K562 (cell line): Measurements from ENCODE around the gene NEDD4. TPM values are rescaled to one million over a fixed set of nuclear protein-coding genes. Genes with fewer than 3 reads are reported as not detected.

Source experiments
- ATAC-seq: fragments of 200-7000 bp; cut with Tn5 transposase; 3 replicates; pipeline ENCODE4 v1.9.1; 2020; ENCODE audit warnings: moderate library complexity
- BruUV-seq: library from RNA; stranded (reverse); fragments of 400-500 nt; replicated peaks from 2 replicates; lab custom pipeline; 2021; lab: Mats Ljungman, UMichigan
- CTCF ChIA-PET: fragments of 300-600 bp; formaldehyde crosslinking; extraction: SDS; loops from one replicate; lab custom pipeline; 2021; ENCODE audit warnings: low intra/inter-chr PET ratio; lab: Yijun Ruan, JAX
- POLR2A ChIA-PET: fragments of 300-600, 350-650 bp; sonication (Branson Sonifier 250); formaldehyde crosslinking; extraction: SDS; loops from one replicate; lab custom pipeline; 2021; ENCODE audit warnings: antibody characterized with exemption, inconsistent platforms; lab: Yijun Ruan, JAX
- DNase-seq, 4 experiments: peaks; one replicate each; pipeline versions ENCODE4 v3.0.0 to v3.0.0-alpha.2; 2011 to 2018; ENCODE audit warnings: low spot score in 3 of 4, mixed read lengths in 3 of 4; ENCODE audit errors: extremely low read depth in 1 of 4
- FAIRE-seq: peaks from 2 replicates; lab custom pipeline; 2011; peaks lifted over from hg19 to GRCh38; lab: Jason Lieb, UNC
- H2AFZ ChIP-seq: 2 replicates; pipeline ENCODE4 v1.6.0; 2011; ENCODE audit warnings: low read depth, low read length, control low read depth, inconsistent platforms
- H3K27ac ChIP-seq: fragments of 200-600 bp; 3 replicates; pipeline ENCODE4 v1.8.0; 2011; ENCODE audit warnings: low read depth, mild to moderate bottlenecking, control low read depth, inconsistent platforms, low read length, moderate library complexity, mixed read lengths; ENCODE audit errors: extremely low read depth
- H3K27me3 ChIP-seq, 2 experiments: fragments of 300-600 bp in 1 of 2; 2 replicates in 1 of 2; 3 replicates in 1 of 2; pipeline versions ENCODE4 v1.6.0 to v1.8.0; 2011; ENCODE audit warnings: inconsistent platforms in 2 of 2, low read length in 2 of 2, mild to moderate bottlenecking in 1 of 2, mixed read lengths in 1 of 2, moderate library complexity in 1 of 2; ENCODE audit not compliant: control insufficient read depth in 2 of 2, insufficient read depth in 2 of 2
- H3K36me3 ChIP-seq: fragments of 300-600 bp; 3 replicates; pipeline ENCODE4 v1.8.0; 2011; ENCODE audit warnings: mild to moderate bottlenecking, low read length, inconsistent platforms; ENCODE audit not compliant: control insufficient read depth, insufficient read depth
- H3K4me1 ChIP-seq, 2 experiments: fragments of 200-600 bp in 1 of 2; replicated peaks in 1 of 2; 2 replicates in 1 of 2; 3 replicates in 1 of 2; pipeline versions ENCODE4 v1.5.1 to v1.8.0; 2011; ENCODE audit warnings: inconsistent platforms in 2 of 2, low read length in 2 of 2, mild to moderate bottlenecking in 1 of 2, mixed read lengths in 1 of 2, moderate library complexity in 1 of 2; ENCODE audit not compliant: control insufficient read depth in 2 of 2, insufficient read depth in 2 of 2
- H3K4me2 ChIP-seq: 2 replicates; pipeline ENCODE4 v1.6.1; 2011; ENCODE audit warnings: low read length, control low read depth, inconsistent platforms, mixed read lengths; ENCODE audit not compliant: insufficient read depth
- H3K4me3 ChIP-seq: fragments of 200-600 bp; sonication (generic), shearing (Covaris generic); 2 replicates; pipeline ENCODE4 v1.5.1; 2016; ENCODE audit warnings: control low read depth, inconsistent platforms
- H3K79me2 ChIP-seq: fragments of 200-600 bp; 3 replicates; pipeline ENCODE4 v1.8.0; 2011; ENCODE audit warnings: low read length, inconsistent platforms; ENCODE audit not compliant: control insufficient read depth, insufficient read depth
- H3K9ac ChIP-seq, 2 experiments: 2 replicates each; pipeline versions ENCODE4 v1.6.0 to v1.6.1; 2011; ENCODE audit warnings: low read depth in 2 of 2, low read length in 2 of 2, control low read depth in 1 of 2, inconsistent platforms in 1 of 2, mild to moderate bottlenecking in 1 of 2, mixed read lengths in 1 of 2; ENCODE audit not compliant: insufficient read depth in 1 of 2
- H3K9me1 ChIP-seq: one replicate; pipeline ENCODE4 v1.6.0; 2011; ENCODE audit warnings: inconsistent platforms, mild to moderate bottlenecking, low read length, moderate library complexity; ENCODE audit not compliant: control insufficient read depth, insufficient read depth
- H3K9me3 ChIP-seq: replicated peaks from 2 replicates; pipeline ENCODE4 v1.5.1; 2011; ENCODE audit warnings: low read depth, low read length, inconsistent platforms; ENCODE audit not compliant: control insufficient read depth, insufficient read depth
- H4K20me1 ChIP-seq: replicated peaks from 2 replicates; pipeline ENCODE4 v1.6.1; 2011; ENCODE audit warnings: low read length, inconsistent platforms, mixed read lengths; ENCODE audit not compliant: control insufficient read depth, insufficient read depth
- COPS2 ChIP-seq: fragments of 450-650 bp; conservative IDR thresholded peaks from 2 replicates; pipeline ENCODE4 v1.6.1; 2016; ENCODE audit warnings: mild to moderate bottlenecking, moderate library complexity
- DMBX1 ChIP-seq: fragments of 250-450 bp; sonication (Bioruptor Pico); IDR thresholded peaks from 2 replicates; pipeline ENCODE4 v1.8.0; 2022; ENCODE audit warnings: inconsistent platforms, mild to moderate bottlenecking, moderate library complexity, borderline replicate concordance
- E2F5 ChIP-seq: sonication (generic); formaldehyde crosslinking; IDR thresholded peaks from 2 replicates; pipeline ENCODE4 v1.8.0; 2022; ENCODE audit warnings: mild to moderate bottlenecking, missing genetic modification reagents
- NCOA6 ChIP-seq: fragments of 450-650 bp; IDR thresholded peaks from 2 replicates; pipeline ENCODE4 v1.6.1; 2017; ENCODE audit warnings: mild to moderate bottlenecking
- NFIC ChIP-seq: fragments of 450-650 bp; IDR thresholded peaks from 2 replicates; pipeline ENCODE4 v1.6.1; 2017; ENCODE audit warnings: mild to moderate bottlenecking, inconsistent platforms
- SMARCC2 ChIP-seq: fragments of 450-650 bp; IDR thresholded peaks from 2 replicates; pipeline ENCODE4 v1.6.1; 2017; ENCODE audit warnings: antibody characterized with exemption, moderate library complexity, mild to moderate bottlenecking, low read depth
- SRSF3 ChIP-seq: fragments of 200-400 bp; formaldehyde crosslinking; IDR thresholded peaks from 2 replicates; pipeline ENCODE4 v1.6.1; 2016; ENCODE audit warnings: mild to moderate bottlenecking, low read length, moderate library complexity; ENCODE audit not compliant: insufficient read depth
- ZNF316 ChIP-seq: fragments of 450-650 bp; IDR thresholded peaks from 2 replicates; pipeline ENCODE4 v1.6.1; 2016
- ZNF584 ChIP-seq: fragments of 200-800 bp; sonication (Bioruptor generic); IDR thresholded peaks from 2 replicates; pipeline ENCODE4 v1.6.1; 2016; ENCODE audit warnings: low read depth, mild to moderate bottlenecking, missing genetic modification characterization, missing compliant biosample characterization
- ZNF668 ChIP-seq: fragments of 250-450 bp; sonication (Bioruptor Pico); IDR thresholded peaks from 2 replicates; pipeline ENCODE4 v1.8.0; 2022; ENCODE audit warnings: mild to moderate bottlenecking, inconsistent platforms
- WGBS: fragments of 100-300 bp; shearing (Covaris generic); methylation state at CpG from one replicate; pipeline ENCODE4 v1.1.6; 2016; ENCODE audit warnings: low coverage, mixed read lengths; ENCODE audit not compliant: insufficient coverage; ENCODE audit errors: missing lambda C conversion rate; 5-methylcytosine and 5-hydroxymethylcytosine counted together
- in situ Hi-C: fragments of 300-500 bp; cut with MboI; formaldehyde crosslinking; loops from 4 replicates; pipeline ENCODE4 v1.15.0; 2018; ENCODE audit warnings: inconsistent platforms, mixed read lengths
- intact Hi-C: fragments of 100-400 bp; cut with micrococcal nuclease; formaldehyde crosslinking; loops from 2 replicates; pipeline ENCODE4 v1.14.2; 2022
- polyA plus RNA-seq, 8 experiments: library from polyadenylated mRNA; depleted of rRNA in 4 of 8; stranded (reverse) in 5 of 8; unstranded in 3 of 8; fragments of >200 nt; fragmentation: Nextera tagmentation in 2 of 8; fragmentation: Illumina TruSeq in 1 of 8; extraction: Ambion mirVana in 2 of 8; extraction: Trizol in 1 of 8; gene quantifications; 2 replicates each; pipeline versions ENCODE4 v1.2.1 to v1.2.3, GENCODE V29; 2011 to 2014; ENCODE audit warnings: inconsistent platforms in 1 of 8, missing spikeins in 1 of 8
- total RNA-seq, 7 experiments: library from RNA; depleted of rRNA in 6 of 7; stranded (reverse); fragments of >200 nt in 6 of 7; fragmentation: Illumina TruSeq in 2 of 7; extraction: Trizol in 2 of 7; gene quantifications; 2 replicates each; pipeline versions ENCODE4 v1.2.1 to v1.2.3, GENCODE V29; 2011 to 2021; ENCODE audit warnings: low replicate concordance in 1 of 7
- TF ChIP-seq, protein P1 (sequence below): IDR thresholded peaks from 2 replicates; pipeline ENCODE4 v1.6.1; 2012; ENCODE audit warnings: low read depth, low read length, improper control_type of control experiment, borderline replicate concordance
- TF ChIP-seq, protein P2 (sequence below): fragments of 250-450 bp; sonication (Bioruptor Pico); IDR thresholded peaks from 2 replicates; pipeline ENCODE4 v1.8.0; 2021; ENCODE audit warnings: moderate library complexity, mild to moderate bottlenecking, inconsistent platforms
- TF ChIP-seq, protein P3 (sequence below): fragments of 450-650 bp; IDR thresholded peaks from 2 replicates; pipeline ENCODE4 v1.6.1; 2016; ENCODE audit warnings: missing biosample characterization, missing genetic modification characterization

NEDD4 gene
- total and polyA plus RNA-seq, 9 of the 15 experiments (the other 6 are each of a cell fraction or from before 2014, with no cell fraction given): 7.2 to 23.7 (median 17.3) TPM

DNA sequence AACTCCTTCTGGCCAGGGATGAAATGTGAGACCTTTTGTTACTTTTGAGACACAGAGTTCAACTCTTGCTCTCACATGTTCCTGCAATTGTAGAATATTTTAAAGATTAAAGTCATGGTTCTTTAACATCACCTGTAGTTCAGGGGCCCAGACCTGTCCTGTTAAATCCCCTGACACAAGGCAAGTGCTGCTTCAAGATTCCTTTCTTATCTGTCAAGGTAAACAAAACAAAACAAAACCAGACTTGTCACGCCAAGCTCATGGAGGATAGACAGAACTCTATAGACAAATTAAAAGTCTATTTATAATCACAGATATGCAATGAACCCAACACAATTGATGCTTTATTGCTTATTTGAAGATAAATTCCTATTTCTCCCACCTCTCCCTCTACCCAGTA is 48.6 kb upstream of the NEDD4 start:
- H3K4me2 ChIP-seq: no peak overlapping the region
- no peak overlapping the region for H3K9ac ChIP-seq
- no peak overlapping the region for H3K27ac ChIP-seq
- H3K79me2 ChIP-seq: no peaks in the 10 kb centered on the region
- no peak for DNase-seq
- H3K9me1 ChIP-seq: no peaks in the 10 kb centered on the region
- H4K20me1 ChIP-seq: no peaks in the 10 kb centered on the region
- in situ Hi-C loops: no loop called here
- no peak for ATAC-seq
- ChIA-PET POLR2A (interaction anchor here (0.9 kb wide), 1 partner anchor 11 kb away, joined by 4 read pairs; no protein-coding TSS in a partner anchor), CTCF (no interaction called here)
- no peak overlapping the region for H3K4me3 ChIP-seq
- BruUV-seq: no TSS peak
- WGBS: 30% methylated on average over 1 of the region's 1 CpG
- H2AFZ ChIP-seq: no peak overlapping the region
- no peaks in the 10 kb centered on the region for H3K9me3 ChIP-seq
- no peaks in the 10 kb centered on the region for H3K27me3 ChIP-seq
- TF ChIP-seq E2F5 (CRISPR knock-in tag): no peak
- TF ChIP-seq ZNF668 (CRISPR knock-in tag): no peak
- peak; percentile 28; the same call in 1 of the 2 replicates for TF ChIP-seq DMBX1 (CRISPR knock-in tag)
- TF ChIP-seq NCOA6: no peak
- TF ChIP-seq SMARCC2: no peak
- 0 out of 2 replicates have a peak, but pooled peaks have one; percentile 15 for TF ChIP-seq ZNF584 (CRISPR knock-in tag)
- TF ChIP-seq, protein P1, sequence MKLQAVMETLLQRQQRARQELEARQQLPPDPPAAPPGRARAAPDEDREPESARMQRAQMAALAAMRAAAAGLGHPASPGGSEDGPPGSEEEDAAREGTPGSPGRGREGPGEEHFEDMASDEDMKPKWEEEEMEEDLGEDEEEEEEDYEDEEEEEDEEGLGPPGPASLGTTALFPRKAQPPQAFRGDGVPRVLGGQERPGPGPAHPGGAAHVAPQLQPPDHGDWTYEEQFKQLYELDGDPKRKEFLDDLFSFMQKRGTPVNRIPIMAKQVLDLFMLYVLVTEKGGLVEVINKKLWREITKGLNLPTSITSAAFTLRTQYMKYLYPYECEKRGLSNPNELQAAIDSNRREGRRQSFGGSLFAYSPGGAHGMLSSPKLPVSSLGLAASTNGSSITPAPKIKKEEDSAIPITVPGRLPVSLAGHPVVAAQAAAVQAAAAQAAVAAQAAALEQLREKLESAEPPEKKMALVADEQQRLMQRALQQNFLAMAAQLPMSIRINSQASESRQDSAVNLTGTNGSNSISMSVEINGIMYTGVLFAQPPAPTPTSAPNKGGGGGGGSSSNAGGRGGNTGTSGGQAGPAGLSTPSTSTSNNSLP: no peak
- TF ChIP-seq, protein P2, sequence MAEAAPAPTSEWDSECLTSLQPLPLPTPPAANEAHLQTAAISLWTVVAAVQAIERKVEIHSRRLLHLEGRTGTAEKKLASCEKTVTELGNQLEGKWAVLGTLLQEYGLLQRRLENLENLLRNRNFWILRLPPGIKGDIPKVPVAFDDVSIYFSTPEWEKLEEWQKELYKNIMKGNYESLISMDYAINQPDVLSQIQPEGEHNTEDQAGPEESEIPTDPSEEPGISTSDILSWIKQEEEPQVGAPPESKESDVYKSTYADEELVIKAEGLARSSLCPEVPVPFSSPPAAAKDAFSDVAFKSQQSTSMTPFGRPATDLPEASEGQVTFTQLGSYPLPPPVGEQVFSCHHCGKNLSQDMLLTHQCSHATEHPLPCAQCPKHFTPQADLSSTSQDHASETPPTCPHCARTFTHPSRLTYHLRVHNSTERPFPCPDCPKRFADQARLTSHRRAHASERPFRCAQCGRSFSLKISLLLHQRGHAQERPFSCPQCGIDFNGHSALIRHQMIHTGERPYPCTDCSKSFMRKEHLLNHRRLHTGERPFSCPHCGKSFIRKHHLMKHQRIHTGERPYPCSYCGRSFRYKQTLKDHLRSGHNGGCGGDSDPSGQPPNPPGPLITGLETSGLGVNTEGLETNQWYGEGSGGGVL: no peak
- TF ChIP-seq, protein P3, sequence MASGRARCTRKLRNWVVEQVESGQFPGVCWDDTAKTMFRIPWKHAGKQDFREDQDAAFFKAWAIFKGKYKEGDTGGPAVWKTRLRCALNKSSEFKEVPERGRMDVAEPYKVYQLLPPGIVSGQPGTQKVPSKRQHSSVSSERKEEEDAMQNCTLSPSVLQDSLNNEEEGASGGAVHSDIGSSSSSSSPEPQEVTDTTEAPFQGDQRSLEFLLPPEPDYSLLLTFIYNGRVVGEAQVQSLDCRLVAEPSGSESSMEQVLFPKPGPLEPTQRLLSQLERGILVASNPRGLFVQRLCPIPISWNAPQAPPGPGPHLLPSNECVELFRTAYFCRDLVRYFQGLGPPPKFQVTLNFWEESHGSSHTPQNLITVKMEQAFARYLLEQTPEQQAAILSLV (tag): no peak
- no peak for TF ChIP-seq COPS2
- TF ChIP-seq SRSF3: no peak
- no peak for TF ChIP-seq NFIC
- no peak for TF ChIP-seq ZNF316
- no peak for FAIRE-seq
- H3K36me3 ChIP-seq: no peaks in the 10 kb centered on the region
- intact Hi-C loops: no loop called here
- H3K4me1 ChIP-seq: peaks cover 0 to 16% of the 10 kb centered on the region in 2 experiments; a peak in 3 of 5 replicates
